K562 (cell line): ENCODE measurements around the gene RPS2. TPM values are rescaled to one million over a fixed set of nuclear protein-coding genes. Genes with fewer than 3 reads are reported as not detected.

Experiments
- ARHGAP35 ChIP-seq: fragments of 450-650 bp; IDR thresholded peaks from 2 replicates; pipeline ENCODE4 v1.6.1; 2018; ENCODE audit not compliant: partially characterized antibody
- CBX2 ChIP-seq: fragments of 200-600 bp; sonication (generic); IDR thresholded peaks from one replicate; pipeline ENCODE4 v1.6.1; 2012; ENCODE audit warnings: mild to moderate bottlenecking, low read length, inconsistent platforms; ENCODE audit not compliant: insufficient read depth, poor library complexity, severe bottlenecking
- HDGF ChIP-seq: fragments of 450-650 bp; IDR thresholded peaks from 2 replicates; pipeline ENCODE4 v1.6.1; 2016
- IRF2 ChIP-seq: sonication (generic); formaldehyde crosslinking; IDR thresholded peaks from 2 replicates; pipeline ENCODE4 v1.8.1; 2022; ENCODE audit warnings: mild to moderate bottlenecking, missing genetic modification reagents
- KDM4B ChIP-seq, 2 experiments: fragments of 450-650 bp in 1 of 2; sonication (generic) in 1 of 2; IDR thresholded peaks; 2 replicates each; pipeline ENCODE4 v1.6.1; 2016 to 2017; ENCODE audit warnings: borderline replicate concordance in 2 of 2, antibody characterized with exemption in 1 of 2, low read depth in 1 of 2, mild to moderate bottlenecking in 1 of 2
- NKRF ChIP-seq: fragments of 450-650 bp; IDR thresholded peaks from 2 replicates; pipeline ENCODE4 v1.6.1; 2016; ENCODE audit warnings: borderline replicate concordance
- PHF21A ChIP-seq: fragments of 450-650 bp; IDR thresholded peaks from 2 replicates; pipeline ENCODE4 v1.6.1; 2017; ENCODE audit warnings: low read depth, borderline replicate concordance
- RBFOX2 ChIP-seq: fragments of 200-400 bp; formaldehyde crosslinking; IDR thresholded peaks from 2 replicates; pipeline ENCODE4 v1.6.1; 2017; ENCODE audit warnings: low read depth, mild to moderate bottlenecking, low read length, moderate library complexity
- RBM14 ChIP-seq: fragments of 200-400 bp; formaldehyde crosslinking; IDR thresholded peaks from 2 replicates; pipeline ENCODE4 v1.6.1; 2018; ENCODE audit warnings: low read depth, mild to moderate bottlenecking, low read length, moderate library complexity, borderline replicate concordance; ENCODE audit not compliant: insufficient read depth
- RBM22 ChIP-seq: fragments of 200-400 bp; formaldehyde crosslinking; IDR thresholded peaks from 2 replicates; pipeline ENCODE4 v1.6.1; 2018; ENCODE audit warnings: low read length, low read depth; ENCODE audit not compliant: poor library complexity, severe bottlenecking
- SAFB2 ChIP-seq: fragments of 200-400 bp; formaldehyde crosslinking; IDR thresholded peaks from 2 replicates; pipeline ENCODE4 v1.6.1; 2018; ENCODE audit warnings: borderline replicate concordance, low read length, low read depth, moderate library complexity; ENCODE audit not compliant: severe bottlenecking
- SMC3 ChIP-seq: conservative IDR thresholded peaks from 2 replicates; pipeline ENCODE4 v1.6.1; 2011; ENCODE audit warnings: low read depth, low read length, improper control_type of control experiment; ENCODE audit not compliant: insufficient read depth
- STAG1 ChIP-seq: sonication (generic); formaldehyde crosslinking; IDR thresholded peaks from 2 replicates; pipeline ENCODE4 v1.5.0; 2020; ENCODE audit warnings: missing genetic modification reagents, borderline replicate concordance
- polyA plus RNA-seq, 8 experiments: library from polyadenylated mRNA; depleted of rRNA in 4 of 8; stranded (reverse) in 5 of 8; unstranded in 3 of 8; fragments of >200 nt; fragmentation: Nextera tagmentation in 2 of 8; fragmentation: Illumina TruSeq in 1 of 8; extraction: Ambion mirVana in 2 of 8; extraction: Trizol in 1 of 8; gene quantifications; 2 replicates each; pipeline versions ENCODE4 v1.2.1 to v1.2.3, GENCODE V29; 2011 to 2014; ENCODE audit warnings: inconsistent platforms in 1 of 8, missing spikeins in 1 of 8
- total RNA-seq, 7 experiments: library from RNA; depleted of rRNA in 6 of 7; stranded (reverse); fragments of >200 nt in 6 of 7; fragmentation: Illumina TruSeq in 2 of 7; extraction: Trizol in 2 of 7; gene quantifications; 2 replicates each; pipeline versions ENCODE4 v1.2.1 to v1.2.3, GENCODE V29; 2011 to 2021; ENCODE audit warnings: low replicate concordance in 1 of 7
- TF ChIP-seq, protein P1 (sequence below): fragments of 250-450 bp; sonication (Bioruptor Pico); IDR thresholded peaks from 2 replicates; pipeline ENCODE4 v1.4.0; 2020
- TF ChIP-seq, protein P2 (sequence below): IDR thresholded peaks from 3 replicates; pipeline ENCODE4 v1.6.1; 2011; ENCODE audit warnings: borderline replicate concordance, mild to moderate bottlenecking, moderate library complexity; ENCODE audit not compliant: insufficient read length; ENCODE audit errors: extremely low read depth

Gene RPS2
- total and polyA plus RNA-seq, 9 of the 15 experiments (the other 6 are each of a cell fraction or from before 2014, with no cell fraction given): 834 to 4,794 (median 3,793) TPM

DNA sequence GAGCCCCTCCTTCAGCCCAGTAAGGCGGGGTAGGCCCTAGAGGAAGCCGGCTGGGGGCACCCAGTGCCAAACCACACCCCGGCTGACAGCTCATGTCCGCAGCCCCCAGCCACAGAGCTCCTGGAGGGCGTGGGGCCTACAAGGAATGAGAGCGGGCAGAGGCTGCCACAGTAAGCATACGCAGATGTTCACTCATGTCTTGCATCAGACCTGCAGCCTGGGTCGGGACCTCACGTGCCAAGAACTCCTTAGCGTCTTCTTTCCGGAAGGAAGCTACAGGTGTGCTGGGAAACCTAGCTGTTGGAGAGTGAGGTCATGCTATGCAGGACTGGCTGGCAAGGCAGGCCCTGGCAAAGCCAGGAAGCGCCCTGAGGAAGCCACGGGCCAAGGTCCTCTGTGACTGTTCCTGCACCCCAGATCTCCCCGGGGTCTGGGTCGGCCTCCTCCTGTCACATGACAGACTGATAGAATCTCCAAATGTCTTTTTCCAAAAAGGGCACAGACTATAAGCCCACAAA lies 43.4 kb upstream of the RPS2 start (continued):
- TF ChIP-seq, protein P1, sequence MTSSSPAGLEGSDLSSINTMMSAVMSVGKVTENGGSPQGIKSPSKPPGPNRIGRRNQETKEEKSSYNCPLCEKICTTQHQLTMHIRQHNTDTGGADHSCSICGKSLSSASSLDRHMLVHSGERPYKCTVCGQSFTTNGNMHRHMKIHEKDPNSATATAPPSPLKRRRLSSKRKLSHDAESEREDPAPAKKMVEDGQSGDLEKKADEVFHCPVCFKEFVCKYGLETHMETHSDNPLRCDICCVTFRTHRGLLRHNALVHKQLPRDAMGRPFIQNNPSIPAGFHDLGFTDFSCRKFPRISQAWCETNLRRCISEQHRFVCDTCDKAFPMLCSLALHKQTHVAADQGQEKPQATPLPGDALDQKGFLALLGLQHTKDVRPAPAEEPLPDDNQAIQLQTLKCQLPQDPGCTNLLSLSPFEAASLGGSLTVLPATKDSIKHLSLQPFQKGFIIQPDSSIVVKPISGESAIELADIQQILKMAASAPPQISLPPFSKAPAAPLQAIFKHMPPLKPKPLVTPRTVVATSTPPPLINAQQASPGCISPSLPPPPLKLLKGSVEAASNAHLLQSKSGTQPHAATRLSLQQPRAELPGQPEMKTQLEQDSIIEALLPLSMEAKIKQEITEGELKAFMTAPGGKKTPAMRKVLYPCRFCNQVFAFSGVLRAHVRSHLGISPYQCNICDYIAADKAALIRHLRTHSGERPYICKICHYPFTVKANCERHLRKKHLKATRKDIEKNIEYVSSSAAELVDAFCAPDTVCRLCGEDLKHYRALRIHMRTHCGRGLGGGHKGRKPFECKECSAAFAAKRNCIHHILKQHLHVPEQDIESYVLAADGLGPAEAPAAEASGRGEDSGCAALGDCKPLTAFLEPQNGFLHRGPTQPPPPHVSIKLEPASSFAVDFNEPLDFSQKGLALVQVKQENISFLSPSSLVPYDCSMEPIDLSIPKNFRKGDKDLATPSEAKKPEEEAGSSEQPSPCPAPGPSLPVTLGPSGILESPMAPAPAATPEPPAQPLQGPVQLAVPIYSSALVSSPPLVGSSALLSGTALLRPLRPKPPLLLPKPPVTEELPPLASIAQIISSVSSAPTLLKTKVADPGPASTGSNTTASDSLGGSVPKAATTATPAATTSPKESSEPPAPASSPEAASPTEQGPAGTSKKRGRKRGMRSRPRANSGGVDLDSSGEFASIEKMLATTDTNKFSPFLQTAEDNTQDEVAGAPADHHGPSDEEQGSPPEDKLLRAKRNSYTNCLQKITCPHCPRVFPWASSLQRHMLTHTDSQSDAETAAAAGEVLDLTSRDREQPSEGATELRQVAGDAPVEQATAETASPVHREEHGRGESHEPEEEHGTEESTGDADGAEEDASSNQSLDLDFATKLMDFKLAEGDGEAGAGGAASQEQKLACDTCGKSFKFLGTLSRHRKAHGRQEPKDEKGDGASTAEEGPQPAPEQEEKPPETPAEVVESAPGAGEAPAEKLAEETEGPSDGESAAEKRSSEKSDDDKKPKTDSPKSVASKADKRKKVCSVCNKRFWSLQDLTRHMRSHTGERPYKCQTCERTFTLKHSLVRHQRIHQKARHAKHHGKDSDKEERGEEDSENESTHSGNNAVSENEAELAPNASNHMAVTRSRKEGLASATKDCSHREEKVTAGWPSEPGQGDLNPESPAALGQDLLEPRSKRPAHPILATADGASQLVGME: peak; percentile 28; the same call in 1 of the 2 replicates
- TF ChIP-seq STAG1: no peak
- TF ChIP-seq RBM14: no peak
- no peak for TF ChIP-seq PHF21A
- TF ChIP-seq KDM4B (IDR thresholded peaks at IDR 0.05; ENCODE audit: borderline replicate concordance in 2 of 2, low read depth in 1 of 2): no peak
- TF ChIP-seq, protein P2, sequence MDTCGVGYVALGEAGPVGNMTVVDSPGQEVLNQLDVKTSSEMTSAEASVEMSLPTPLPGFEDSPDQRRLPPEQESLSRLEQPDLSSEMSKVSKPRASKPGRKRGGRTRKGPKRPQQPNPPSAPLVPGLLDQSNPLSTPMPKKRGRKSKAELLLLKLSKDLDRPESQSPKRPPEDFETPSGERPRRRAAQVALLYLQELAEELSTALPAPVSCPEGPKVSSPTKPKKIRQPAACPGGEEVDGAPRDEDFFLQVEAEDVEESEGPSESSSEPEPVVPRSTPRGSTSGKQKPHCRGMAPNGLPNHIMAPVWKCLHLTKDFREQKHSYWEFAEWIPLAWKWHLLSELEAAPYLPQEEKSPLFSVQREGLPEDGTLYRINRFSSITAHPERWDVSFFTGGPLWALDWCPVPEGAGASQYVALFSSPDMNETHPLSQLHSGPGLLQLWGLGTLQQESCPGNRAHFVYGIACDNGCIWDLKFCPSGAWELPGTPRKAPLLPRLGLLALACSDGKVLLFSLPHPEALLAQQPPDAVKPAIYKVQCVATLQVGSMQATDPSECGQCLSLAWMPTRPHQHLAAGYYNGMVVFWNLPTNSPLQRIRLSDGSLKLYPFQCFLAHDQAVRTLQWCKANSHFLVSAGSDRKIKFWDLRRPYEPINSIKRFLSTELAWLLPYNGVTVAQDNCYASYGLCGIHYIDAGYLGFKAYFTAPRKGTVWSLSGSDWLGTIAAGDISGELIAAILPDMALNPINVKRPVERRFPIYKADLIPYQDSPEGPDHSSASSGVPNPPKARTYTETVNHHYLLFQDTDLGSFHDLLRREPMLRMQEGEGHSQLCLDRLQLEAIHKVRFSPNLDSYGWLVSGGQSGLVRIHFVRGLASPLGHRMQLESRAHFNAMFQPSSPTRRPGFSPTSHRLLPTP: no peak
- no peak for TF ChIP-seq SAFB2
- TF ChIP-seq RBFOX2: 0 out of 2 replicates have a peak, but pooled peaks have one; percentile 6
- no peak for TF ChIP-seq ARHGAP35
- no peak for TF ChIP-seq HDGF
- no peak for TF ChIP-seq IRF2
- no peak for TF ChIP-seq SMC3
- TF ChIP-seq RBM22: no peak
- no peak for TF ChIP-seq NKRF
- TF ChIP-seq CBX2: no peak
